Astrocyte (in vitro differentiated cells and primary cell): Measurements from ENCODE around the gene SLC47A2.

Source experiments
- CTCF ChIP-seq: IDR thresholded peaks from 2 replicates; pipeline ENCODE4 v1.5.1; 2011; ENCODE audit warnings: low read depth, mild to moderate bottlenecking, inconsistent platforms, low read length, moderate library complexity; ENCODE audit not compliant: insufficient read depth
- EZH2 ChIP-seq: IDR thresholded peaks from 2 replicates; pipeline ENCODE4 v1.6.1; 2012; ENCODE audit warnings: mild to moderate bottlenecking, low read length, inconsistent platforms; ENCODE audit not compliant: insufficient read depth

GRCh38 chr17:19703828-19704613 lies 12.4 kb downstream of the SLC47A2 start:
- no peak for TF ChIP-seq CTCF
- TF ChIP-seq EZH2 = no peak
